ENCODE results near the gene RBM8A.

The RBM8A gene

GRCh38 chr1:145953861-145954260, 26.6 kb upstream of the RBM8A start:
- Histone ChIP-seq H3K4me3 (ENCODE audit: low read length) (no peak overlapping the region), H3K18ac (ENCODE audit: low read length) (no peak overlapping the region), H3K27ac (ENCODE audit: low read depth, low read length) (no peak overlapping the region), H3K79me2 (ENCODE audit: control insufficient read depth, insufficient read depth, low read length) (no peaks in the 10 kb centered on the region), H3K79me1 (ENCODE audit: low read length) (peaks cover 3% of the 10 kb centered on the region), H2BK5ac (ENCODE audit: low read length) (no peak overlapping the region), H3K36me3 (ENCODE audit: control insufficient read depth, insufficient read depth, low read length) (no peaks in the 10 kb centered on the region), H4K5ac (ENCODE audit: low read length) (no peak overlapping the region), H3K4me2 (ENCODE audit: low read length) (no peak overlapping the region), H2AK5ac (ENCODE audit: low read length) (no peak overlapping the region), H2BK15ac (replicated peaks; ENCODE audit: low read depth) (no peak overlapping the region), H3K9ac (ENCODE audit: low read length) (no peak overlapping the region), H3K56ac (ENCODE audit: low read length) (no peak overlapping the region), H2BK120ac (ENCODE audit: low read depth, low read length) (no peak overlapping the region), H4K8ac (ENCODE audit: low read depth, low read length) (no peak overlapping the region), H3K4me1 (ENCODE audit: control insufficient read depth, low read depth, low read length) (peaks cover 13% of the 10 kb centered on the region), H3K23ac (ENCODE audit: low read length) (no peak overlapping the region), H3K4ac (ENCODE audit: low read depth, low read length) (no peak overlapping the region), H3K27me3 (ENCODE audit: insufficient read depth, low read length, poor library complexity) (peaks cover 1% of the 10 kb centered on the region)
- DNase-seq, result no peak
- WGBS (ENCODE audit: extremely low coverage, insufficient coverage, low lambda C conversion rate), result no CpG with 5 or more reads among the region's 6 CpGs

- H3K56ac ChIP-seq (ENCODE audit: low read length), result no peak overlapping the region
- H3K4ac ChIP-seq (ENCODE audit: low read depth, low read length), result no peak overlapping the region
- H2AK5ac ChIP-seq (ENCODE audit: low read length), result no peak overlapping the region
Measured at GRCh38 chr1:145952903-145953302, 25.6 kb upstream of the RBM8A start.

GRCh38 chr1:145951526-145951925, 24.2 kb upstream of the RBM8A start:
- no peak overlapping the region for H3K18ac ChIP-seq (ENCODE audit: low read length)
- no CpG with 5 or more reads among the region's 1 CpG for WGBS (ENCODE audit: extremely low coverage, insufficient coverage, low lambda C conversion rate)
- no peak overlapping the region for H3K4me3 ChIP-seq (ENCODE audit: low read length)
- no peak overlapping the region for H4K8ac ChIP-seq (ENCODE audit: low read depth, low read length)
- H3K4me1 ChIP-seq (ENCODE audit: control insufficient read depth, low read depth, low read length), result peaks cover 11% of the 10 kb centered on the region
- H2BK5ac ChIP-seq (ENCODE audit: low read length), result no peak overlapping the region
- no peak overlapping the region for H3K56ac ChIP-seq (ENCODE audit: low read length)
- no peak overlapping the region for H4K5ac ChIP-seq (ENCODE audit: low read length)
- no peak overlapping the region for H2BK120ac ChIP-seq (ENCODE audit: low read depth, low read length)
- peaks cover 1% of the 10 kb centered on the region for H3K27me3 ChIP-seq (ENCODE audit: insufficient read depth, low read length, poor library complexity)
- no peaks in the 10 kb centered on the region for H3K36me3 ChIP-seq (ENCODE audit: control insufficient read depth, insufficient read depth, low read length)
- no peak overlapping the region for H2AK5ac ChIP-seq (ENCODE audit: low read length)
- no peak overlapping the region for H2BK15ac ChIP-seq (replicated peaks; ENCODE audit: low read depth)
- H3K79me2 ChIP-seq (ENCODE audit: control insufficient read depth, insufficient read depth, low read length), result no peaks in the 10 kb centered on the region
- H3K9ac ChIP-seq (ENCODE audit: low read length), result no peak overlapping the region
- no peak for DNase-seq
- no peak overlapping the region for H3K4ac ChIP-seq (ENCODE audit: low read depth, low read length)
- no peak overlapping the region for H3K23ac ChIP-seq (ENCODE audit: low read length)
- peaks cover 3% of the 10 kb centered on the region for H3K79me1 ChIP-seq (ENCODE audit: low read length)
- no peak overlapping the region for H3K27ac ChIP-seq (ENCODE audit: low read depth, low read length)
- H3K4me2 ChIP-seq (ENCODE audit: low read length), result no peak overlapping the region

More at GRCh38 chr1:145952903-145953302, 25.6 kb upstream of the RBM8A start:
- H3K4me1 ChIP-seq (ENCODE audit: control insufficient read depth, low read depth, low read length), result peaks cover 11% of the 10 kb centered on the region
- H3K4me2 ChIP-seq (ENCODE audit: low read length), result no peak overlapping the region
- H3K18ac ChIP-seq (ENCODE audit: low read length), result no peak overlapping the region
- no peak overlapping the region for H3K27ac ChIP-seq (ENCODE audit: low read depth, low read length)
- no CpG with 5 or more reads among the region's 3 CpGs for WGBS (ENCODE audit: extremely low coverage, insufficient coverage, low lambda C conversion rate)
- no peak overlapping the region for H3K23ac ChIP-seq (ENCODE audit: low read length)
- H3K4me3 ChIP-seq (ENCODE audit: low read length), result no peak overlapping the region
- DNase-seq, result no peak
- H3K36me3 ChIP-seq (ENCODE audit: control insufficient read depth, insufficient read depth, low read length), result no peaks in the 10 kb centered on the region
- H3K79me1 ChIP-seq (ENCODE audit: low read length), result peaks cover 3% of the 10 kb centered on the region
- no peak overlapping the region for H2BK15ac ChIP-seq (replicated peaks; ENCODE audit: low read depth)
- H4K5ac ChIP-seq (ENCODE audit: low read length), result no peak overlapping the region
- H3K79me2 ChIP-seq (ENCODE audit: control insufficient read depth, insufficient read depth, low read length), result no peaks in the 10 kb centered on the region
- no peak overlapping the region for H4K8ac ChIP-seq (ENCODE audit: low read depth, low read length)
- H3K9ac ChIP-seq (ENCODE audit: low read length), result no peak overlapping the region
- H2BK5ac ChIP-seq (ENCODE audit: low read length), result no peak overlapping the region
- no peak overlapping the region for H2BK120ac ChIP-seq (ENCODE audit: low read depth, low read length)
- H3K27me3 ChIP-seq (ENCODE audit: insufficient read depth, low read length, poor library complexity), result peaks cover 1% of the 10 kb centered on the region

GRCh38 chr1:145949219-145949618, 21.9 kb upstream of the RBM8A start:
- Histone ChIP-seq H2BK15ac (replicated peaks; ENCODE audit: low read depth) (no peak overlapping the region), H3K9ac (ENCODE audit: low read length) (no peak overlapping the region), H2AK5ac (ENCODE audit: low read length) (no peak overlapping the region), H3K18ac (ENCODE audit: low read length) (no peak overlapping the region), H3K23ac (ENCODE audit: low read length) (no peak overlapping the region), H3K27ac (ENCODE audit: low read depth, low read length) (no peak overlapping the region), H3K36me3 (ENCODE audit: control insufficient read depth, insufficient read depth, low read length) (no peaks in the 10 kb centered on the region), H3K4ac (ENCODE audit: low read depth, low read length) (no peak overlapping the region), H3K4me1 (ENCODE audit: control insufficient read depth, low read depth, low read length) (peaks cover 8% of the 10 kb centered on the region), H4K5ac (ENCODE audit: low read length) (no peak overlapping the region), H3K4me2 (ENCODE audit: low read length) (no peak overlapping the region), H3K56ac (ENCODE audit: low read length) (peak overlapping the region; percentile 38), H3K79me2 (ENCODE audit: control insufficient read depth, insufficient read depth, low read length) (no peaks in the 10 kb centered on the region), H3K27me3 (ENCODE audit: insufficient read depth, low read length, poor library complexity) (no peaks in the 10 kb centered on the region), H4K8ac (ENCODE audit: low read depth, low read length) (no peak overlapping the region), H2BK120ac (ENCODE audit: low read depth, low read length) (no peak overlapping the region), H3K4me3 (ENCODE audit: low read length) (no peak overlapping the region), H2BK5ac (ENCODE audit: low read length) (no peak overlapping the region), H3K79me1 (ENCODE audit: low read length) (peaks cover 2% of the 10 kb centered on the region)
- no peak for DNase-seq
- WGBS (ENCODE audit: extremely low coverage, insufficient coverage, low lambda C conversion rate), result no CpG with 5 or more reads among the region's 4 CpGs

GRCh38 chr1:145947551-145947950, 20.3 kb upstream of the RBM8A start:
- DNase-seq, result peak; percentile 72
- Histone ChIP-seq H3K18ac (ENCODE audit: low read length) (no peak overlapping the region), H3K27me3 (ENCODE audit: insufficient read depth, low read length, poor library complexity) (no peaks in the 10 kb centered on the region), H3K79me1 (ENCODE audit: low read length) (peaks cover 2% of the 10 kb centered on the region), H4K5ac (ENCODE audit: low read length) (no peak overlapping the region), H3K4me1 (ENCODE audit: control insufficient read depth, low read depth, low read length) (peaks cover 8% of the 10 kb centered on the region), H2BK15ac (replicated peaks; ENCODE audit: low read depth) (no peak overlapping the region), H3K4me3 (ENCODE audit: low read length) (no peak overlapping the region), H3K56ac (ENCODE audit: low read length) (no peak overlapping the region), H3K23ac (ENCODE audit: low read length) (no peak overlapping the region), H3K9ac (ENCODE audit: low read length) (no peak overlapping the region), H2AK5ac (ENCODE audit: low read length) (no peak overlapping the region), H2BK120ac (ENCODE audit: low read depth, low read length) (no peak overlapping the region), H3K79me2 (ENCODE audit: control insufficient read depth, insufficient read depth, low read length) (no peaks in the 10 kb centered on the region), H4K8ac (ENCODE audit: low read depth, low read length) (no peak overlapping the region), H3K27ac (ENCODE audit: low read depth, low read length) (no peak overlapping the region), H3K4ac (ENCODE audit: low read depth, low read length) (no peak overlapping the region), H3K36me3 (ENCODE audit: control insufficient read depth, insufficient read depth, low read length) (no peaks in the 10 kb centered on the region), H2BK5ac (ENCODE audit: low read length) (no peak overlapping the region), H3K4me2 (ENCODE audit: low read length) (no peak overlapping the region)
- no CpG with 5 or more reads among the region's 4 CpGs for WGBS (ENCODE audit: extremely low coverage, insufficient coverage, low lambda C conversion rate)

GRCh38 chr1:145946477-145946986, 19.2 kb upstream of the RBM8A start:
- H3K4me1 ChIP-seq (ENCODE audit: control insufficient read depth, low read depth, low read length), result peaks cover 8% of the 10 kb centered on the region
- H3K27me3 ChIP-seq (ENCODE audit: insufficient read depth, low read length, poor library complexity), result no peaks in the 10 kb centered on the region
- no CpG with 5 or more reads among the region's 4 CpGs for WGBS (ENCODE audit: extremely low coverage, insufficient coverage, low lambda C conversion rate)
- no peak overlapping the region for H2BK120ac ChIP-seq (ENCODE audit: low read depth, low read length)
- H2BK15ac ChIP-seq (replicated peaks; ENCODE audit: low read depth), result no peak overlapping the region
- no peak overlapping the region for H3K23ac ChIP-seq (ENCODE audit: low read length)
- no peak for DNase-seq
- H3K4me2 ChIP-seq (ENCODE audit: low read length), result no peak overlapping the region
- H4K8ac ChIP-seq (ENCODE audit: low read depth, low read length), result no peak overlapping the region
- no peaks in the 10 kb centered on the region for H3K36me3 ChIP-seq (ENCODE audit: control insufficient read depth, insufficient read depth, low read length)
- no peak overlapping the region for H3K9ac ChIP-seq (ENCODE audit: low read length)
- no peak overlapping the region for H3K18ac ChIP-seq (ENCODE audit: low read length)
- no peak overlapping the region for H3K56ac ChIP-seq (ENCODE audit: low read length)
- no peak overlapping the region for H4K5ac ChIP-seq (ENCODE audit: low read length)
- H3K4ac ChIP-seq (ENCODE audit: low read depth, low read length), result no peak overlapping the region
- peaks cover 2% of the 10 kb centered on the region for H3K79me1 ChIP-seq (ENCODE audit: low read length)
- H3K27ac ChIP-seq (ENCODE audit: low read depth, low read length), result no peak overlapping the region
- H2AK5ac ChIP-seq (ENCODE audit: low read length), result no peak overlapping the region
- H3K4me3 ChIP-seq (ENCODE audit: low read length), result no peak overlapping the region
- H2BK5ac ChIP-seq (ENCODE audit: low read length), result no peak overlapping the region
- no peaks in the 10 kb centered on the region for H3K79me2 ChIP-seq (ENCODE audit: control insufficient read depth, insufficient read depth, low read length)
